ENCODE measurements around the gene ZNF385D.

The ZNF385D gene

GRCh38 chr3:21729888-21730459, 21.0 kb downstream of the ZNF385D start:
- CTCF ChIA-PET = no interaction called here

GRCh38 chr3:21729331-21729730, 21.7 kb downstream of the ZNF385D start:
- H3K27ac ChIP-seq = no peak overlapping the region
- ChIA-PET POLR2A (ENCODE audit: low non-redundant PET) (no interaction called here), CTCF (interaction anchor here (0.7 kb wide), 1 partner anchor 1506 kb away, joined by 3 read pairs; no protein-coding TSS in a partner anchor)
- DNase-seq (ENCODE audit: low spot score) = no peak
- TF ChIP-seq, protein P1, sequence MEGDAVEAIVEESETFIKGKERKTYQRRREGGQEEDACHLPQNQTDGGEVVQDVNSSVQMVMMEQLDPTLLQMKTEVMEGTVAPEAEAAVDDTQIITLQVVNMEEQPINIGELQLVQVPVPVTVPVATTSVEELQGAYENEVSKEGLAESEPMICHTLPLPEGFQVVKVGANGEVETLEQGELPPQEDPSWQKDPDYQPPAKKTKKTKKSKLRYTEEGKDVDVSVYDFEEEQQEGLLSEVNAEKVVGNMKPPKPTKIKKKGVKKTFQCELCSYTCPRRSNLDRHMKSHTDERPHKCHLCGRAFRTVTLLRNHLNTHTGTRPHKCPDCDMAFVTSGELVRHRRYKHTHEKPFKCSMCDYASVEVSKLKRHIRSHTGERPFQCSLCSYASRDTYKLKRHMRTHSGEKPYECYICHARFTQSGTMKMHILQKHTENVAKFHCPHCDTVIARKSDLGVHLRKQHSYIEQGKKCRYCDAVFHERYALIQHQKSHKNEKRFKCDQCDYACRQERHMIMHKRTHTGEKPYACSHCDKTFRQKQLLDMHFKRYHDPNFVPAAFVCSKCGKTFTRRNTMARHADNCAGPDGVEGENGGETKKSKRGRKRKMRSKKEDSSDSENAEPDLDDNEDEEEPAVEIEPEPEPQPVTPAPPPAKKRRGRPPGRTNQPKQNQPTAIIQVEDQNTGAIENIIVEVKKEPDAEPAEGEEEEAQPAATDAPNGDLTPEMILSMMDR (conservative IDR thresholded peaks at IDR 0.05; ENCODE audit: low read depth) = no peak

More at GRCh38 chr3:21729888-21730459, 21.0 kb downstream of the ZNF385D start:
- POLR2A ChIA-PET (ENCODE audit: low non-redundant PET) = no interaction called here
- H3K27ac ChIP-seq = no peak overlapping the region
- DNase-seq (ENCODE audit: low spot score) = no peak
- TF ChIP-seq, protein P1 (conservative IDR thresholded peaks at IDR 0.05; ENCODE audit: low read depth) = no peak

- POLR2A ChIA-PET (ENCODE audit: low non-redundant PET) = no interaction called here
- no peak overlapping the region for H3K27ac ChIP-seq
- DNase-seq (ENCODE audit: low spot score) = no peak
- CTCF ChIA-PET = no interaction called here
- TF ChIP-seq, protein P1 (conservative IDR thresholded peaks at IDR 0.05; ENCODE audit: low read depth) = no peak
Observed at GRCh38 chr3:21722768-21723167, 28.2 kb downstream of the ZNF385D start.

- no peak overlapping the region for H3K27ac ChIP-seq
- CTCF ChIA-PET = no interaction called here
- TF ChIP-seq, protein P1 (conservative IDR thresholded peaks at IDR 0.05; ENCODE audit: low read depth) = no peak
- POLR2A ChIA-PET (ENCODE audit: low non-redundant PET) = no interaction called here
- no peak for DNase-seq (ENCODE audit: low spot score)
Observed at GRCh38 chr3:21722301-21722700, 28.7 kb downstream of the ZNF385D start.

- TF ChIP-seq, protein P1 (conservative IDR thresholded peaks at IDR 0.05; ENCODE audit: low read depth) = no peak
- no peak overlapping the region for H3K27ac ChIP-seq
- ChIA-PET CTCF (no interaction called here), POLR2A (ENCODE audit: low non-redundant PET) (no interaction called here)
- DNase-seq (ENCODE audit: low spot score) = no peak
Observed at GRCh38 chr3:21718943-21719591, 31.9 kb downstream of the ZNF385D start.

GRCh38 chr3:21718161-21718765, 32.7 kb downstream of the ZNF385D start:
- peak; percentile 9 for DNase-seq (ENCODE audit: low spot score)
- CTCF ChIA-PET = no interaction called here
- POLR2A ChIA-PET (ENCODE audit: low non-redundant PET) = no interaction called here
- no peak overlapping the region for H3K27ac ChIP-seq
- TF ChIP-seq, protein P1 (conservative IDR thresholded peaks at IDR 0.05; ENCODE audit: low read depth) = no peak

All from RWPE1 (cell line).